OCI-LY3 (cell line): ENCODE data around the gene SAPCD2.

Source experiments
- H2AFZ ChIP-seq: fragments of 200-600, 300-600 bp; shearing (Covaris generic); 2 replicates; pipeline ENCODE4 v1.6.0; 2014; ENCODE audit warnings: antibody characterized with exemption, low read depth, low read length
- H3K27ac ChIP-seq: fragments of 200-600, 300-600 bp; sonication (generic); 2 replicates; pipeline ENCODE4 v1.5.1; 2014; ENCODE audit warnings: mild to moderate bottlenecking, low read length, moderate library complexity, mixed read lengths
- H3K27me3 ChIP-seq: fragments of 200-600, 300-600 bp; sonication (generic); 2 replicates; pipeline ENCODE4 v1.6.1; 2014; ENCODE audit warnings: low read depth, low read length, mixed read lengths
- H3K36me3 ChIP-seq: fragments of 200-600, 300-600 bp; sonication (generic); replicated peaks from 2 replicates; pipeline ENCODE3; 2014; ENCODE audit warnings: low read depth, low read length, mixed read lengths
- H3K4me1 ChIP-seq: fragments of 300-600, 200-600 bp; sonication (generic); 2 replicates; pipeline ENCODE4 v1.6.1; 2014; ENCODE audit warnings: low read length, mixed read lengths
- H3K4me2 ChIP-seq: fragments of 200-600, 300-600 bp; sonication (generic); 2 replicates; pipeline ENCODE4 v1.6.1; 2014; ENCODE audit warnings: low read length, mixed read lengths
- H3K4me3 ChIP-seq: fragments of 300-600, 200-600 bp; sonication (generic); 2 replicates; pipeline ENCODE4 v1.5.1; 2014; ENCODE audit warnings: antibody characterized with exemption, mild to moderate bottlenecking, low read length, moderate library complexity
- H3K79me2 ChIP-seq: fragments of 300-600, 200-600 bp; shearing (Covaris generic); 2 replicates; pipeline ENCODE4 v1.6.1; 2014; ENCODE audit warnings: mild to moderate bottlenecking, low read length, mixed read lengths
- H3K9ac ChIP-seq: fragments of 300-600, 200-600 bp; shearing (Covaris generic); 2 replicates; pipeline ENCODE4 v1.6.0; 2014; ENCODE audit warnings: mild to moderate bottlenecking, low read length, moderate library complexity
- H3K9me3 ChIP-seq: fragments of 200-600, 300-600 bp; shearing (Covaris generic); 2 replicates; pipeline ENCODE4 v1.6.1; 2014; ENCODE audit warnings: low read length, mixed read lengths; ENCODE audit not compliant: insufficient read depth
- H4K20me1 ChIP-seq: fragments of 200-600, 300-600 bp; sonication (generic); 2 replicates; pipeline ENCODE4 v1.6.1; 2016; ENCODE audit warnings: low read length, mixed read lengths; ENCODE audit not compliant: insufficient read depth
- EZH2phosphoT487 ChIP-seq: fragments of 200-600 bp; shearing (Covaris generic); IDR thresholded peaks from 2 replicates; pipeline ENCODE4 v1.6.1; 2018; ENCODE audit warnings: antibody characterized with exemption, mixed run types, low read depth
- TF ChIP-seq, protein P1 (sequence below): fragments of 200-600, 300-600 bp; sonication (generic); IDR thresholded peaks from 2 replicates; pipeline ENCODE4 v1.5.1; 2014; ENCODE audit warnings: antibody characterized with exemption, low read length, low read depth

Gene SAPCD2

GRCh38 chr9:137057545-137057944 is 12.8 kb downstream of the SAPCD2 start:
- H3K27ac ChIP-seq, result no peak overlapping the region

DNA sequence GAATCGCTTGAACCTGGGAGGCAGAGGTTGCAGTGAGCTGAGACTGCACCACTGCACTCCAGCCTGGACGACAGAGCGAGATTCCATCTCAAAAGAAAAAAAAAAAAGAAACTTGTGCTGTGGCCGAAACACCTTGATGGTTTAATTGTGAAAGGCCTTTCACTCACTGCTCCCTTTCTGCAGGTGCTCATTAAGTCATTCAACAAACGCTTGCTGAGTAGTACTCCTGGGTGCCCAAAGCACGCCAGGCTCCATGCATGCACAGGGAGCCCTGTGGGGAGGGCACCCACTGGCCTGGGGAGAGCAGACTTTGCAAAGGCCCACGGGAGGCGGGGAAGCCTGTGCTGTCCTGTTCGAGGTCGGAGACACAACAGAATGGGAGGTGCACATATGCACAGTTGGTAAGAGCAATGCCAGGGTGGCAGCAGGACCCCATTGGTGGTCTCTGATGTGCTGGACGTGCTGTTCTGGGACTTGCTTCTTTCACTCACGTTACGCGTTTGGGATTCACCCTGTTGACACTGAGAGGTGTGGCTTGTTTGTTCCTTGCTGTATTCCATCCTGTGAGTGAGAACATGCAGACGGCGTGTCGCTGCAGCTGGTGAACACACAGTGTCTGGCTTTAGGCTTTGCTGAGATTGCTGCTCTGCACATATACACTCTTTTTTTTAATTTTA is 13.5 kb downstream of the SAPCD2 start:
- no peak overlapping the region for H3K4me3 ChIP-seq
- H3K4me2 ChIP-seq, result no peak overlapping the region
- H3K27ac ChIP-seq, result no peak overlapping the region
- H2AFZ ChIP-seq, result no peak overlapping the region
- H3K27me3 ChIP-seq, result no peaks in the 10 kb centered on the region
- no peaks in the 10 kb centered on the region for H3K79me2 ChIP-seq
- H3K9me3 ChIP-seq, result no peaks in the 10 kb centered on the region
- no peaks in the 10 kb centered on the region for H3K4me1 ChIP-seq
- H4K20me1 ChIP-seq, result no peaks in the 10 kb centered on the region
- no peaks in the 10 kb centered on the region for H3K36me3 ChIP-seq
- TF ChIP-seq, protein P1, sequence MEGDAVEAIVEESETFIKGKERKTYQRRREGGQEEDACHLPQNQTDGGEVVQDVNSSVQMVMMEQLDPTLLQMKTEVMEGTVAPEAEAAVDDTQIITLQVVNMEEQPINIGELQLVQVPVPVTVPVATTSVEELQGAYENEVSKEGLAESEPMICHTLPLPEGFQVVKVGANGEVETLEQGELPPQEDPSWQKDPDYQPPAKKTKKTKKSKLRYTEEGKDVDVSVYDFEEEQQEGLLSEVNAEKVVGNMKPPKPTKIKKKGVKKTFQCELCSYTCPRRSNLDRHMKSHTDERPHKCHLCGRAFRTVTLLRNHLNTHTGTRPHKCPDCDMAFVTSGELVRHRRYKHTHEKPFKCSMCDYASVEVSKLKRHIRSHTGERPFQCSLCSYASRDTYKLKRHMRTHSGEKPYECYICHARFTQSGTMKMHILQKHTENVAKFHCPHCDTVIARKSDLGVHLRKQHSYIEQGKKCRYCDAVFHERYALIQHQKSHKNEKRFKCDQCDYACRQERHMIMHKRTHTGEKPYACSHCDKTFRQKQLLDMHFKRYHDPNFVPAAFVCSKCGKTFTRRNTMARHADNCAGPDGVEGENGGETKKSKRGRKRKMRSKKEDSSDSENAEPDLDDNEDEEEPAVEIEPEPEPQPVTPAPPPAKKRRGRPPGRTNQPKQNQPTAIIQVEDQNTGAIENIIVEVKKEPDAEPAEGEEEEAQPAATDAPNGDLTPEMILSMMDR, result no peak
- TF ChIP-seq EZH2phosphoT487, result no peak
- H3K9ac ChIP-seq, result no peak overlapping the region

More at GRCh38 chr9:137057545-137057944, 12.8 kb downstream of the SAPCD2 start:
- Histone ChIP-seq H3K9me3 (no peaks in the 10 kb centered on the region), H3K36me3 (no peaks in the 10 kb centered on the region), H3K9ac (no peak overlapping the region), H3K27me3 (no peaks in the 10 kb centered on the region), H3K4me1 (no peaks in the 10 kb centered on the region), H4K20me1 (no peaks in the 10 kb centered on the region), H3K4me3 (no peak overlapping the region), H3K4me2 (no peak overlapping the region), H3K79me2 (no peaks in the 10 kb centered on the region), H2AFZ (no peak overlapping the region)
- TF ChIP-seq, protein P1, result no peak
- no peak for TF ChIP-seq EZH2phosphoT487

DNA sequence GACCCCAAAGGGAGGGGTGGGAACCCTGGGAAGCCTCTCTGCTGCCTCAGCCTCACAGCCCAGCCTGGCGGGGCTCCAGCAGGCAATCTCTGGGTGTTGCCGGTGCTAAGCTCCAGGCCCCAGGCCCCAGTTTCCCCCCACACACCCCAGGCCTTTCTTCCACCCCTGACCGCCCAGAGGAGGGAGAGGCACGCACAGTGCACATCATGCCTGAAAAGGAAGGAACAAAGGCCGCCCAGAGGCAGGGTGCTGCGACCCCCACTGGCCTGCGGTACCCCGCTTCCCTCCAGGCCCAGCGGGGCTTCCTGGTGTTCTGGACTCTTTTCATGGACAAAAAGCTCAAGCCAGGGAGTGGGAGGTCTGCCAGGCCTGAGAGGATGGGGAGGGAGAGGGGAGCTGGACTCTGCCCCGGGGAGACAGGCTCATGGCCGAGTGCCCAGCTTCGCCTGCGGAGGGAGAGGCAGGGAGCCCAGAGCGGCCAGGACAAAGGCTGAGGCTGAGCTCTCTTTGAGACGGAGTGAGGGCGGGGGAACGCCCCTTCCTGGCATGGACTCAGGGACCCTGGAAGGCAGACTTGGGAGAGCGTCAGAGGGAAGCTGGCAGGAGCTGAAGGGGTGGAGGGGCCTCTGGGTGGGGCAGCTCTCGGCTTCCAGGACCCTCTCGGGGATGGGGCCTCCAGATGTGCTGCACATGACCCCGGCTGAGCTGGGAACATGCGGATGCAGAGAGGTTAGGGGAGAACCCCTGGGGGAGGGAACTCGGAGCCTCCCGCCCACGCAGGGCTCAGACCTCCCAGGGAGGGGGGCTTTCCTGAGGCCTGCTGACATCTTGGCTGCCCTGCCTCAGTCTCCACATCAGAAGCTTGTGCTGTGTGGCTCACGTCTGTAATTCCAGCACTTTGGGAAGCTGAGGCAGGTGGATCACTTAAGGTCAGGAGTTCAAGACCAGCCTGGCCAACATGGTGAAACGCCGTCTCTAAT is 14.7 kb downstream of the SAPCD2 start:
- no peak for TF ChIP-seq EZH2phosphoT487
- TF ChIP-seq, protein P1, result no peak
- no peaks in the 10 kb centered on the region for H3K27me3 ChIP-seq
- H3K27ac ChIP-seq, result no peak overlapping the region
- H3K4me1 ChIP-seq, result no peaks in the 10 kb centered on the region
- no peak overlapping the region for H3K4me3 ChIP-seq
- no peak overlapping the region for H2AFZ ChIP-seq
- H3K9me3 ChIP-seq, result no peaks in the 10 kb centered on the region
- no peak overlapping the region for H3K9ac ChIP-seq
- no peaks in the 10 kb centered on the region for H3K79me2 ChIP-seq
- no peak overlapping the region for H3K4me2 ChIP-seq
- H4K20me1 ChIP-seq, result no peaks in the 10 kb centered on the region
- H3K36me3 ChIP-seq, result no peaks in the 10 kb centered on the region

DNA sequence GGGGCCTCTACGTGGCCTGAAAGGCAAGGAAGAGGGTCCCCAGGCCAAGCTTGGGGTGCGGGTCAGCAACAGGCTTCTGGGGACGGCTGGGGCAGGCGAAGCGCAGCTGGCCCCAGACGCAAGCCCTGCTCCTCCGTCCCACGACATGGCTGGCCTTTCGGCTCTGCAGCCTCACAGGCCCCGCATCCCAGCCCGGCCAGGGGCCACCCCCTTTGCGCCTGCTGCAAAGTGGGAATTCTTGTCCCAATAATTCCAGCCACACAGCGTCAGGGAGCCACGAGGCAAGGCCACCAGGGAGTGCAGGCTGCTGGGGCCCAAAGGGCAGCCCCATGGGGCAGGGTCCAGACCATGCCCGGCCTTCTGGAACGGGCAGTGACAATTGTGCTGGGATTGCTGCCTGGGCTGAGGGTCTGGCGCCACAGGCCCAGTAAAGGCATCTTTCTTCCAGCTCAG is 15.4 kb downstream of the SAPCD2 start:
- no peaks in the 10 kb centered on the region for H3K4me1 ChIP-seq
- H2AFZ ChIP-seq, result no peak overlapping the region
- H3K27me3 ChIP-seq, result peaks cover 3% of the 10 kb centered on the region; the same call in 1 of the 2 replicates
- H3K9ac ChIP-seq, result no peak overlapping the region
- H3K4me3 ChIP-seq, result no peak overlapping the region
- no peaks in the 10 kb centered on the region for H3K9me3 ChIP-seq
- H3K4me2 ChIP-seq, result no peak overlapping the region
- H3K27ac ChIP-seq, result no peak overlapping the region
- no peaks in the 10 kb centered on the region for H3K79me2 ChIP-seq
- H3K36me3 ChIP-seq, result no peaks in the 10 kb centered on the region
- TF ChIP-seq EZH2phosphoT487, result no peak
- H4K20me1 ChIP-seq, result no peaks in the 10 kb centered on the region
